Stimulated activated CD8-positive, alpha-beta memory T cell treated with anti-CD3 and anti-CD28 coated beads, Interleukin-12 subunit alpha, Interleukin-12 subunit beta, amount 100 ng/mL, for 1 hour (primary cell): ENCODE measurements around the gene SYNPO2.
"Not testable (repeated sequence)": the region's sequence is repeated elsewhere in the genome, so short reads cannot be mapped to it uniquely, and the experiment has no call there.

Source experiments
- DNase-seq: peaks from one replicate; pipeline ENCODE4 v3.0.0-alpha.2; 2020; ENCODE audit warnings: low read depth

Gene SYNPO2

GRCh38 chr4:119000400-119000799 is 111.7 kb downstream of the SYNPO2 start:
- no peak for DNase-seq

GRCh38 chr4:119002476-119002875 is 113.8 kb downstream of the SYNPO2 start:
- no peak for DNase-seq

- DNase-seq = not testable (repeated sequence)
These were observed 114.3 kb downstream of the SYNPO2 start for GRCh38 chr4:119003001-119003400.

GRCh38 chr4:119005928-119006460 is 117.3 kb downstream of the SYNPO2 start:
- no peak for DNase-seq

GRCh38 chr4:119008761-119009160 is 120.1 kb downstream of the SYNPO2 start:
- no peak for DNase-seq

- DNase-seq = not testable (repeated sequence)
These were observed 121.6 kb downstream of the SYNPO2 start for GRCh38 chr4:119010221-119010620.

- DNase-seq = no peak
These were observed 122.4 kb downstream of the SYNPO2 start for GRCh38 chr4:119010909-119011606.

GRCh38 chr4:119011607-119011988 is 122.9 kb downstream of the SYNPO2 start:
- DNase-seq = no peak

- no peak for DNase-seq
These were observed 126.0 kb downstream of the SYNPO2 start for GRCh38 chr4:119014658-119015057.

- DNase-seq = no peak
These were observed 128.0 kb downstream of the SYNPO2 start for GRCh38 chr4:119016636-119017035.

- DNase-seq = no peak
These were observed 129.0 kb downstream of the SYNPO2 start for GRCh38 chr4:119017636-119018035.

- no peak for DNase-seq
These were observed 131.5 kb downstream of the SYNPO2 start for GRCh38 chr4:119020158-119020557.

GRCh38 chr4:119022520-119022919 is 133.9 kb downstream of the SYNPO2 start:
- not testable (repeated sequence) for DNase-seq

- DNase-seq = no peak
These were observed 135.4 kb downstream of the SYNPO2 start for GRCh38 chr4:119024102-119024501.

GRCh38 chr4:119025420-119025819 is 136.8 kb downstream of the SYNPO2 start:
- no peak for DNase-seq

GRCh38 chr4:119025916-119026661 is 137.4 kb downstream of the SYNPO2 start:
- DNase-seq = no peak

GRCh38 chr4:119026662-119027444 is 138.2 kb downstream of the SYNPO2 start:
- no peak for DNase-seq

GRCh38 chr4:119027811-119028210 is 139.2 kb downstream of the SYNPO2 start:
- DNase-seq = no peak

GRCh38 chr4:119028296-119028695 is 139.6 kb downstream of the SYNPO2 start:
- no peak for DNase-seq

GRCh38 chr4:119029847-119030535 is 141.3 kb downstream of the SYNPO2 start:
- DNase-seq = no peak

- DNase-seq = no peak
These were observed 141.9 kb downstream of the SYNPO2 start for GRCh38 chr4:119030536-119030890.

- no peak for DNase-seq
These were observed 142.6 kb downstream of the SYNPO2 start for GRCh38 chr4:119031218-119031617.
